Pancreas (tissue), 10 donors: Measurements from ENCODE around the gene PANX2. TPM values are rescaled to one million over a fixed set of nuclear protein-coding genes. Genes with fewer than 3 reads are reported as not detected.
A peak's percentile ranks its signal among the peaks of the same experiment; 100 is the strongest.

Source experiments
- ATAC-seq, 4 donors: fragments of 200-7000 bp; cut with Tn5 transposase; one replicate each; pipeline versions ENCODE4 v1.8.0 to v1.9.1; 2020; ENCODE audit warnings: mild to moderate bottlenecking in 4 of 4, moderate library complexity in 4 of 4
- DNase-seq, 6 donors: peaks; one replicate each; pipeline ENCODE4 v3.0.0-alpha.2; 2020
- FAIRE-seq: peaks from 2 replicates; lab custom pipeline; 2012; peaks lifted over from hg19 to GRCh38; lab: Jason Lieb, UNC
- H3K27ac ChIP-seq, 4 donors: fragments of 200-600 bp; sonication (generic); 1 replicate in 3 of 4; 2 replicates in 1 of 4; pipeline versions ENCODE4 v1.5.0 to v1.8.0; 2020
- H3K27me3 ChIP-seq, 4 donors: fragments of 200-600 bp; one replicate each; pipeline ENCODE4 v1.8.0; 2021
- H3K36me3 ChIP-seq, 3 donors: fragments of 200-600 bp; sonication (generic) in 1 of 3; one replicate each; pipeline versions ENCODE4 v1.5.0 to v1.8.0; 2020 to 2021
- H3K4me1 ChIP-seq, 3 donors: fragments of 200-600 bp; one replicate each; pipeline ENCODE4 v1.8.0; 2021
- H3K4me3 ChIP-seq, 4 donors: fragments of 200-600 bp; sonication (generic) in 2 of 4; one replicate each; pipeline versions ENCODE4 v1.5.0 to v1.8.0; 2020 to 2021
- H3K9me3 ChIP-seq, 4 donors: fragments of 200-600 bp; one replicate each; pipeline ENCODE4 v1.8.0; 2021
- WGBS, 2 donors: extraction: QIAGEN DNeasy Blood & Tissue Kit; methylation state at CpG; one replicate each; pipeline ENCODE4 v1.1.7; 2013; 5-methylcytosine and 5-hydroxymethylcytosine counted together
- intact Hi-C, 3 donors: fragments of 100-400 bp; cut with DNase I; formaldehyde crosslinking; loops; one replicate each; pipeline versions ENCODE4 v1.11.1 to v1.14.2; 2022
- polyA plus RNA-seq, 2 donors: library from polyadenylated mRNA; stranded (reverse); fragments of 200-250 nt; gene quantifications; one replicate each; pipeline ENCODE4 v1.2.3, GENCODE V29; 2013
- total RNA-seq, 6 donors: library from RNA; stranded (reverse); fragmentation: NEBNext Ultra II Directional in 4 of 6; extraction: Animal tissue kit (Norgen Biotek cat#: 25700) in 4 of 6; gene quantifications; one replicate each; pipeline versions ENCODE4 v1.2.1 to v1.2.4, GENCODE V29; 2021 to 2023
- TF ChIP-seq, protein P1 (sequence below), 4 donors: fragments of 200-600 bp; sonication (generic) in 3 of 4; IDR thresholded peaks; one replicate each; pipeline versions ENCODE4 v1.5.0 to v1.8.0; 2021; ENCODE audit warnings: antibody characterized with exemption in 4 of 4
- donor health status: healthy with polysubstance abuse.
- donor health status: DM: no; HTN: no; CAD: no; lungs with moderate emphysema.
- donor health status: DM: no; HTN: no; CAD: no.
- donor health status: control.
- donor health status: control.
- donor health status: Bipolar disorder and iron deficiency.
- donor health status: DM: yes; HTN: yes; CAD: no.
- donor health status: DM: no; HTN: no; CAD: no.
- donor health status: DM: no; HTN: no; CAD: no.
- donor health status: DM: yes; HTN: yes; CAD: no.

The PANX2 gene
- total and polyA plus RNA-seq, 8 donors, result 0.31 to 3.5 (median 0.67) TPM

DNA sequence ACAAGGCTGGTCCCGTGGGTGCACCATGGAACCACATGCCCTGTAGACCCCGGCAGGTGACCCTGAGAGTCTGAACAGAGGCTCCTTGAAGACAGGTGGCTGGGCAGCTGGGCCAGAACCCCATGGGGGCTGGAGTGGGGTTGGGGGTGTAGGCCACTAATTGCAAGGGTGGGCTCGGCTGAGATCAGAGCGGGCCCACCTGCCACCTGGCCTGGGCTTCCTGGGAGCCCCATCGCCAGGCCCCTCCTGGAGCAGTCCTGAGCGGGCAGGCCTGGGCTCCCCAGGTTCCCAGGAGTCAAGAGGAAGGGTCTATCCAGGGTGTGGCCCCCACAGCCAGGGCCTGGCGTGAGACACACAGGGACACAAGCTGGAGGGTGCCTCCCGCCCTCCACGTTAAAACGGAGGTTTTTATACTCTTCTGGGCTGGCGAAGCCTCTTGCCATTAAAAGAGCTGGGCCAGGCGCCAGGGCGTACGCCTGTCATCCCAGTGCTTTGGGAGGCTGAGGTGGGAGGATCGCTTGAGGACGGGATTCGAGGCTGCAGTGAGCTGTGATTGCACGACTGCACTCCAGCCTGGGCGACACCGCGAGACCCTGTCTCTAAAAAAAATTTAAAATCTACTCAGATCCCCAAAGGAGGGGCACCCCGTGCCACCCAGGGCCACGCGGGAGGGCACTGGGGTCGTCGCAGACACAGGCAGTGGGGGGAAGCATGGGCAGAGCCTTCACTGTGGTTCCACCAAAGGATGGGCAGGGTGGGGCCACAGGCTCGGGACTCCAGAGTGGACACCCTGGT, 10.4 kb downstream of the PANX2 start:
- peaks cover 16 to 18% (median 17%) of the 10 kb centered on the region in 3 donors for H3K4me1 ChIP-seq
- intact Hi-C loops, result no loop called here
- H3K27ac ChIP-seq, result no peak overlapping the region
- H3K27me3 ChIP-seq, result no peaks in the 10 kb centered on the region
- TF ChIP-seq, protein P1, sequence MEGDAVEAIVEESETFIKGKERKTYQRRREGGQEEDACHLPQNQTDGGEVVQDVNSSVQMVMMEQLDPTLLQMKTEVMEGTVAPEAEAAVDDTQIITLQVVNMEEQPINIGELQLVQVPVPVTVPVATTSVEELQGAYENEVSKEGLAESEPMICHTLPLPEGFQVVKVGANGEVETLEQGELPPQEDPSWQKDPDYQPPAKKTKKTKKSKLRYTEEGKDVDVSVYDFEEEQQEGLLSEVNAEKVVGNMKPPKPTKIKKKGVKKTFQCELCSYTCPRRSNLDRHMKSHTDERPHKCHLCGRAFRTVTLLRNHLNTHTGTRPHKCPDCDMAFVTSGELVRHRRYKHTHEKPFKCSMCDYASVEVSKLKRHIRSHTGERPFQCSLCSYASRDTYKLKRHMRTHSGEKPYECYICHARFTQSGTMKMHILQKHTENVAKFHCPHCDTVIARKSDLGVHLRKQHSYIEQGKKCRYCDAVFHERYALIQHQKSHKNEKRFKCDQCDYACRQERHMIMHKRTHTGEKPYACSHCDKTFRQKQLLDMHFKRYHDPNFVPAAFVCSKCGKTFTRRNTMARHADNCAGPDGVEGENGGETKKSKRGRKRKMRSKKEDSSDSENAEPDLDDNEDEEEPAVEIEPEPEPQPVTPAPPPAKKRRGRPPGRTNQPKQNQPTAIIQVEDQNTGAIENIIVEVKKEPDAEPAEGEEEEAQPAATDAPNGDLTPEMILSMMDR (IDR thresholded peaks at IDR 0.05), result no peak
- no peak for ATAC-seq
- DNase-seq, result peak in 2 of 6 donors; percentile 50 to 70
- no peak for FAIRE-seq
- 93% methylated on average over 27 of the region's 27 CpGs for WGBS, 2 donors
- H3K36me3 ChIP-seq, result no peaks in the 10 kb centered on the region
- no peaks in the 10 kb centered on the region for H3K9me3 ChIP-seq
- no peak overlapping the region for H3K4me3 ChIP-seq

DNA sequence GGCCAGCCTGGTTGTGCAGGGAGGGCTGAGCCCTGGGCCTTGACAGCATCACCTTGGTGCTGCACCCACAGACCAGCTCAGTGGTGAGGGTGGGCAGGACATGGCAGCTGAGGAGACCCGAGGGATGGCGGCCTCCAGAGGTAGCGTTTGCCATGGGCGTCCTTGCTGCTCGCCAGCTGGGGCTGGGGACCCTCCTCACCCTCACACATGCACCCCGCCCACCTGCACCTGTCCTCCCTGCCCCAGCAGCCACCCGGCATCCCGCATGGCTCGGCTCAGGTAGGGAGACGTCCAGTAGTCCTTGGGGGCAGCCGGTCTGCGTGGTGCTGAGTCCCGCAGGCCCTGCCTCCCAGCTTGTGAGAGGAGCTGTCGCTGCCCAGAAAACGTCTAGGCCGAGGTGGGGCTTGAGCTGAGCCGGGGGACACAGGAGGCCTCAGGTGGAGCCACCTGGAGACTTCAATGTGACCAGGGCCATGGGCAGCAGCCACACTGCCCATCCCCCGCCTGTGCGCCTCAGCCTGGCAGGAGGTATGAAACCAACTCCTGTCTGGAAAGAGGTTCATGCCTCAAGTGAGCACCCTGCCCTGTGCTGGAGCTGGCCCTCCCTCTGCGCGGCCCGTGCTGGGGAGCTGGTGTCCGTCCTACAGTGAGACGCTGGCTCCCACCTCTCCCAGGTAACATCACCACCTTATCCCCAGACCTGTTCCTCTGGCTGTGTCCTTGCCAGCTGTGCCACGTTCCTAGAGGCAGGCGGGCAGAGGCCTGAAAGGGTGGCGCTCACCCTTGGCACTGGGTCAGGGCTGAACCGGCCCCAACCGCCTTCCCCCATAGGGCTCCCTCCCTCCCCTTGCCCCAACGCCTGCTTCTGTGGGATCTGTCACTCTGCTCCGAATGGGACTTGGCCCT, 11.9 kb downstream of the PANX2 start:
- DNase-seq (peak; percentile 77 to 94 (median 88)), ATAC-seq (peak; percentile 57 to 77 (median 64)), FAIRE-seq (no peak)
- TF ChIP-seq, protein P1 (IDR thresholded peaks at IDR 0.05), result no peak
- Histone ChIP-seq H3K27ac (peak overlapping the region; percentile 43 to 68 (median 61)), H3K27me3 (no peaks in the 10 kb centered on the region), H3K9me3 (no peaks in the 10 kb centered on the region), H3K4me3 (no peak overlapping the region), H3K4me1 (peaks cover 16 to 24% (median 20%) of the 10 kb centered on the region in 3 donors), H3K36me3 (no peaks in the 10 kb centered on the region)
- intact Hi-C loops, result no loop called here
- 58% methylated on average over 31 of the region's 31 CpGs for WGBS, 2 donors

DNA sequence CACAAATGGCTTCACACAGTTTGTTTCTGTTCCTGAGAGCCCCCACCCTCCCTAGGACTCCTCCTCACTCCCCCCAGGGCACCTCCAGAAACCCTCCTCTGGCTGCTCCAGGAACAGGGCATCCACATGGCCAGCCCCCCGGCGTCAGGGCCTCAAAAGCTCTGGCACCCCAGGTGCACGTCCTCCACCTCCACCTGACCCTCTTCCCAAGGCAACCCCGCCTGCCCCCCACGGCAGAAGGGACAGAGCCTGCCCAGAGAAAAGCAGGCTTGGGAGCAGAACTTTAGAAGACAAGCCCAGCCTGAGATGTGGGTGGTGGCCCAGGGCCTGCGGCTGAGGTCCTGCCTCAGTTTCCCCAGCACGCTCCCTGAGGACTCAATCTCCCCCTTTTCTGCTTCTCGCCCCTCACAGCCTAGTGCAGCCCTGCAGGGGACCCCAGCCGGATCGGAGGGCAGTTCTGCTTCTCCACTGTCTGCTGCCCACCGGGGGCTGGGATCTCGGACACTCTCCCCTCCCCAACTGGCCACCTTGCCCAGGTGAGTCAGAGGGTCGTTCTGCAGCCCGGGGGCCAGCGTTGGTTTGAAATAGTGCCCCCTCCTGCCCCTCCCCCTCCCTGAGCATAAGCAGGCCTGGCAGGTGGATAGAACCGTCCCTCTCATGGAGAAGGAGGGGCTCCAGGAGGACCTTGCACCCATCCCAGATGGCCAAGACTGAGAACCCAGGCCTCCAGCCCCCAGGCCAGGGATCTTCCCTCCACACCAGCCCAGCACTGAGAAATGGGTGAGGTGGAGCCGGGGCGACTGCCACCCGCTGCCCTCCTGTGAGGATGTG, 12.8 kb downstream of the PANX2 start:
- Histone ChIP-seq H3K9me3 (no peaks in the 10 kb centered on the region), H3K4me3 (no peak overlapping the region), H3K27ac (peak overlapping the region; percentile 43 to 68 (median 61)), H3K4me1 (peaks cover 16 to 24% (median 20%) of the 10 kb centered on the region in 3 donors), H3K36me3 (no peaks in the 10 kb centered on the region), H3K27me3 (no peaks in the 10 kb centered on the region)
- TF ChIP-seq, protein P1 (IDR thresholded peaks at IDR 0.05), result no peak
- FAIRE-seq (no peak), DNase-seq (peak in 5 of 6 donors; percentile 34 to 79 (median 48)), ATAC-seq (no peak)
- 65 to 68% methylated on average over 19 of the region's 19 CpGs for WGBS, 2 donors
- intact Hi-C loops, result no loop called here

DNA sequence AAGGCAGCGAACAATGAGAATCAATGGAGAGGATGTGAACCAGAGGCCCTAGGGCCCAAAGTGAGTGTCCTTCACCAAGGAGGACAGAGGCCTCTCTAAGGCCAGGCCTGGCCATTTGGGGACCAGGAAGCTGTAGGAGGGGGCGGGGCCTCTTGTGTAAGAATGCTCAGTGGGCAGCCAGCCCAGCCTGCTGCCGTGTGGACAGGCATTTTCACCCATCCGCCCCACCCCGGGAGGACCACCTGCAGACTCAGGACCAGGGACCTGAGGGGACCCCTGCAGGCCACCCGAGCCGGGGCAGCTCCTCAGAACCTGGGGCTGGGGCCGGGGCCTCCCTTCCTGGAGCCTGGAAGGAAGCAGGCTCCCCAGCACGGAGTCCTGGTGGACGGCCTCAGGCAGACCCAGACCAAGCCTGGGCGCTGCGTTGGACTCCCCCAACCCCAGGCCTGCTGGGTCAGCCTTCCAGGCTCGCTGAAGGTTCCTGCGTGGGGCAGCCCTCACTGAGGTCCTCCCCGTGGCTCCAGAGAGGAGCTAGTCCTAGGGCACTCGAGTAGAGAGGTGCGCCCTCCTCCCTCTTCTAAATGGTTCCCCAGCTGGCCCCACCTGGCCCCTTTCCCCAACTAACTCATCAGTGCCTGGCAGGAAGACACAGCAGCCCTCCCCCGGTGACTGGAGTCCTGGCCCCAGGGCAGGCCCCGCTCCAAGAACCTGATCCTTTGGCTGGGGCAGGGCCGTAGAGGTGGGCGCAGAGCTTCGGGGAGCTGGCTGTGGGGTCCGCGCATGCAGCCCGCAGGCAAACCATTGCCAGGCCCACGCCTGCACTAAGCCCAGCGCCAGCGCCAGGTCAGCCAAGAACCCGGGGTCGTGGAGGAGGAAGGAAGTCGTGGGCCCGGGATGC, 13.7 kb downstream of the PANX2 start:
- FAIRE-seq, result no peak
- DNase-seq, result peak; percentile 64 to 90 (median 78)
- H3K4me3 ChIP-seq, result peak overlapping the region in 1 of 4 donors; percentile 80
- whole genome bisulfite sequencing, 2 donors, result 74% methylated on average over 24 to 32 of the region's 32 CpGs
- ATAC-seq, result peak; percentile 14 to 48 (median 34)
- intact Hi-C loops, result no loop called here
- TF ChIP-seq, protein P1 (IDR thresholded peaks at IDR 0.05), result no peak
- H3K27ac ChIP-seq, result peak overlapping the region; percentile 43 to 68 (median 61)
- no peaks in the 10 kb centered on the region for H3K27me3 ChIP-seq
- peaks cover 23 to 30% (median 23%) of the 10 kb centered on the region in 3 donors for H3K4me1 ChIP-seq
- H3K9me3 ChIP-seq, result no peaks in the 10 kb centered on the region
- H3K36me3 ChIP-seq, result no peaks in the 10 kb centered on the region
